CD4-positive, alpha-beta T cell treated with Interferon alpha-2 for 1 hour (primary cell): ENCODE data around the gene ZNF394.
A peak's percentile ranks its signal among the peaks of the same experiment; 100 is the strongest.

ENCODE experiments used
- DNase-seq, 2 donors: peaks; one replicate each; pipeline ENCODE4 v3.0.0-alpha.2; 2020 to 2022

Gene ZNF394

GRCh38 chr7:99447943-99448342 is 52.1 kb downstream of the ZNF394 start:
- peak in 1 of 2 donors; percentile 23 for DNase-seq

GRCh38 chr7:99446096-99446495 is 54.0 kb downstream of the ZNF394 start:
- no peak for DNase-seq
